Tibial nerve (tissue), 4 donors: ENCODE data around the gene CERS6. TPM values are rescaled to one million over a fixed set of nuclear protein-coding genes. Genes with fewer than 3 reads are reported as not detected.

ENCODE experiments used
- DNase-seq, 2 donors: peaks; one replicate each; pipeline ENCODE4 v3.0.0-alpha.2; 2019; ENCODE audit warnings: low spot score in 2 of 2
- H3K27ac ChIP-seq, 4 donors: fragments of 200-600 bp; sonication (generic) in 3 of 4; one replicate each; pipeline ENCODE4 v1.5.1; 2017 to 2019; ENCODE audit warnings: mild to moderate bottlenecking in 1 of 4
- H3K27me3 ChIP-seq, 2 donors: fragments of 200-600 bp; sonication (generic) in 1 of 2; one replicate each; pipeline versions ENCODE4 v1.5.1 to v1.6.0; 2017 to 2019
- H3K36me3 ChIP-seq, 3 donors: fragments of 200-600 bp; sonication (generic); one replicate each; pipeline ENCODE4 v1.5.1; 2018 to 2019
- H3K4me1 ChIP-seq, 4 donors: fragments of 200-600 bp; sonication (generic) in 3 of 4; one replicate each; pipeline ENCODE4 v1.5.1; 2017 to 2019
- H3K4me3 ChIP-seq, 4 donors: fragments of 200-600 bp; sonication (generic) in 3 of 4; one replicate each; pipeline ENCODE4 v1.5.1; 2017 to 2019; ENCODE audit warnings: mild to moderate bottlenecking in 1 of 4, moderate library complexity in 1 of 4
- H3K9me3 ChIP-seq, 4 donors: fragments of 200-600 bp; sonication (generic) in 3 of 4; one replicate each; pipeline ENCODE4 v1.5.1; 2017 to 2019
- EP300 ChIP-seq, 2 donors: sonication (generic); formaldehyde crosslinking; IDR thresholded peaks; one replicate each; pipeline ENCODE4 v1.6.1; 2017; ENCODE audit warnings: antibody characterized with exemption in 2 of 2, mild to moderate bottlenecking in 1 of 2
- POLR2A ChIP-seq, 2 donors: fragments of 450-650 bp; IDR thresholded peaks; one replicate each; pipeline ENCODE4 v1.6.1; 2017; ENCODE audit warnings: antibody characterized with exemption in 2 of 2, mild to moderate bottlenecking in 2 of 2, moderate library complexity in 2 of 2
- WGBS, 2 donors: methylation state at CpG; one replicate each; pipeline ENCODE4 v1.1.5; 2018; 5-methylcytosine and 5-hydroxymethylcytosine counted together
- total RNA-seq, 4 donors: library from RNA; depleted of rRNA; stranded (reverse); fragments of >200 nt; gene quantifications; one replicate each; pipeline ENCODE4 v1.1.0, GENCODE V29; 2016
- TF ChIP-seq, protein P1 (sequence below), 5 experiments: fragments of 200-600 bp in 3 of 5; fragments of 450-650 bp in 2 of 5; sonication (generic) in 3 of 5; IDR thresholded peaks; one replicate each; pipeline ENCODE4 v1.5.1; 2016 to 2019; ENCODE audit warnings: antibody characterized with exemption in 5 of 5, mild to moderate bottlenecking in 3 of 5, moderate library complexity in 2 of 5

The CERS6 gene
- total RNA-seq, 4 donors from 2014 or later = 37.7 to 38.7 (median 37.8) TPM

DNA sequence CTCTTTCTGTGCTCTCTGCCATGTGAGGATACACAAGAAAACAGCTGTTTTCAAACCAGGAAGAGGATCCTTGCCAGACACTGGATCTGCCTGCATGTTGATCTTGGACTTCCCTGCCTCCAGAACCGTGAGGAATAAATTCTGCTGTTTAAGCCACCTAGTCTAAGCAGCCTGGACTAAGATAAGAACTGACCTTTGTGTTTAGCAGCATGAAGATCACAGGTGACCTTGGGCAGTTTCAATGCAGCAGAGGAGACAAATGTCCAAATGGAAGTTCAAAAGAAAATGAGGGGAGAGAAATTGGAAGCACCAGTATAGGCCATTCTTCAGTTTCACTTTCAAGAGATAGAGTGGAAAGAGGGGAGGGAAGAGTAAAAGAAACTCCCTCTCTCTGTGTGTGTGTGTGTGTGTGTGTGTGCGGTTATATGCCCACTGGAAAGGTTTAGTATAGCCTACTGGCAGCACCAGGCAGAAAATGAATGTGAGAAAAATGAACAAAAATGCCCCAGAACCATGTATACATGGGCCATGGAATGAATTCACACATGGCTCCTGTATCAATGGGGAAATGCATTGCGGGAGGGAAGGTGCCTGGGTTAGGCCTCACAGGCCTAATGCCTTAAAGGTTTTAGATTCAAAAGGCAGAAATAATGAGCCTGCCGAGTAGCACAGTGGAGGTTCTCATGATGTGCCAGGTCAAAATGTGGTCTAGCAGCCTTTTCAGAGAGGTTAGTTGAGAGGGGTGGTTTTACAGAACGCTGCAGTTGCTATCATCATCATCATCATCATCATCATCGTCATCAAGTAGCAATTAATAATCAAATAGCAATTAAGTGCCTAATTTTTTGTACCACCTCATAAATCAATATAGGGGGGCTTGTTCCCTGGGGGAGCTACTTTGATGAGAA is 1.1 kb upstream of the CERS6 start:
- DNase-seq = no peak
- TF ChIP-seq POLR2A (IDR thresholded peaks at IDR 0.05) = no peak
- Histone ChIP-seq H3K27me3 (no peaks in the 10 kb centered on the region), H3K9me3 (peaks cover 0 to 5% (median 0%) of the 10 kb centered on the region in 4 donors), H3K36me3 (no peaks in the 10 kb centered on the region), H3K27ac (peak overlapping the region; percentile 43 to 88 (median 82)), H3K4me1 (peaks cover 0 to 21% (median 8%) of the 10 kb centered on the region in 4 donors), H3K4me3 (peak overlapping the region in 3 of 4 donors; percentile 41 to 78 (median 63))
- 69 to 70% methylated on average over 6 of the region's 6 CpGs for WGBS, 2 donors

- 0 to 1% methylated on average over 14 to 18 of the region's 61 CpGs for WGBS, 2 donors
- DNase-seq = no peak
- Histone ChIP-seq H3K36me3 (no peaks in the 10 kb centered on the region), H3K9me3 (peaks cover 0 to 5% (median 0%) of the 10 kb centered on the region in 4 donors), H3K27ac (peak overlapping the region; percentile 43 to 88 (median 80)), H3K27me3 (no peaks in the 10 kb centered on the region), H3K4me1 (peaks cover 0 to 21% (median 8%) of the 10 kb centered on the region in 4 donors), H3K4me3 (peak overlapping the region; percentile 41 to 78 (median 70))
- TF ChIP-seq, protein P1, sequence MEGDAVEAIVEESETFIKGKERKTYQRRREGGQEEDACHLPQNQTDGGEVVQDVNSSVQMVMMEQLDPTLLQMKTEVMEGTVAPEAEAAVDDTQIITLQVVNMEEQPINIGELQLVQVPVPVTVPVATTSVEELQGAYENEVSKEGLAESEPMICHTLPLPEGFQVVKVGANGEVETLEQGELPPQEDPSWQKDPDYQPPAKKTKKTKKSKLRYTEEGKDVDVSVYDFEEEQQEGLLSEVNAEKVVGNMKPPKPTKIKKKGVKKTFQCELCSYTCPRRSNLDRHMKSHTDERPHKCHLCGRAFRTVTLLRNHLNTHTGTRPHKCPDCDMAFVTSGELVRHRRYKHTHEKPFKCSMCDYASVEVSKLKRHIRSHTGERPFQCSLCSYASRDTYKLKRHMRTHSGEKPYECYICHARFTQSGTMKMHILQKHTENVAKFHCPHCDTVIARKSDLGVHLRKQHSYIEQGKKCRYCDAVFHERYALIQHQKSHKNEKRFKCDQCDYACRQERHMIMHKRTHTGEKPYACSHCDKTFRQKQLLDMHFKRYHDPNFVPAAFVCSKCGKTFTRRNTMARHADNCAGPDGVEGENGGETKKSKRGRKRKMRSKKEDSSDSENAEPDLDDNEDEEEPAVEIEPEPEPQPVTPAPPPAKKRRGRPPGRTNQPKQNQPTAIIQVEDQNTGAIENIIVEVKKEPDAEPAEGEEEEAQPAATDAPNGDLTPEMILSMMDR (IDR thresholded peaks at IDR 0.05) = no peak
- no peak for TF ChIP-seq EP300 (IDR thresholded peaks at IDR 0.05)
- no peak for TF ChIP-seq POLR2A (IDR thresholded peaks at IDR 0.05)
Measured at GRCh38 chr2:168456521-168457189, 583 bp downstream of the CERS6 start.

GRCh38 chr2:168457190-168457895 is 1.3 kb downstream of the CERS6 start:
- TF ChIP-seq EP300 (IDR thresholded peaks at IDR 0.05) = no peak

GRCh38 chr2:168458139-168458538 is 2.1 kb downstream of the CERS6 start:
- 20 to 24% methylated on average over 1 of the region's 1 CpG for WGBS, 2 donors
- no peaks in the 10 kb centered on the region for H3K27me3 ChIP-seq
- H3K9me3 ChIP-seq = peaks cover 0 to 5% (median 0%) of the 10 kb centered on the region in 4 donors
- H3K27ac ChIP-seq = no peak overlapping the region
- peak overlapping the region in 1 of 4 donors; percentile 63 for H3K4me3 ChIP-seq
- H3K4me1 ChIP-seq = peaks cover 0 to 21% (median 8%) of the 10 kb centered on the region in 4 donors
- DNase-seq = no peak
- TF ChIP-seq POLR2A (IDR thresholded peaks at IDR 0.05) (no peak), EP300 (IDR thresholded peaks at IDR 0.05) (no peak)
- TF ChIP-seq, protein P1 (IDR thresholded peaks at IDR 0.05) = no peak
- H3K36me3 ChIP-seq = no peaks in the 10 kb centered on the region

More at GRCh38 chr2:168457190-168457895, 1.3 kb downstream of the CERS6 start:
- whole genome bisulfite sequencing, 2 donors = 34 to 35% methylated on average over 17 of the region's 17 CpGs
- Histone ChIP-seq H3K9me3 (peaks cover 0 to 5% (median 0%) of the 10 kb centered on the region in 4 donors), H3K4me1 (peaks cover 0 to 21% (median 8%) of the 10 kb centered on the region in 4 donors), H3K27ac (peak overlapping the region in 2 of 4 donors; percentile 74 to 88), H3K27me3 (no peaks in the 10 kb centered on the region), H3K4me3 (peak overlapping the region; percentile 41 to 78 (median 70)), H3K36me3 (no peaks in the 10 kb centered on the region)
- no peak for DNase-seq

DNA sequence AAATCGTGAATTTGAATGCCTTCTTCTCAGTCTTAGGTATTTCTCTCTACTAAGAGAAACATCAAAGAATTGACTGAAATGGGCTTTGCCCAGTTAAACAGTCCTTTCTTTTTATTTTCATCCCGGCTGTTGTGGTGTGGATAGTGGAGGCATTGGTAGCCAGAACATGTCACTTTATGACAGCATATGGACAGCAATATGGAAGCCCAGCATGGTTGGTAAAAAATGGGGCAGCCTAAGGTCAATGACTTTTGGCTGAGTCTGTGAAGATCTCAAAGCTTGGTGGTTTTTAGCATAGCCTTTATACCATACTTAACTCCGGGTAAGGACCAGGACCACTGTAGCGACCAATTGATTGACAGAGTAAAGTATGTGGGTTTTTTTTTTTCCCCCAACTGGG is 3.2 kb downstream of the CERS6 start:
- DNase-seq = no peak
- TF ChIP-seq EP300 (IDR thresholded peaks at IDR 0.05) = no peak
- TF ChIP-seq POLR2A (IDR thresholded peaks at IDR 0.05) = no peak
- TF ChIP-seq, protein P1 (IDR thresholded peaks at IDR 0.05) = no peak
- peaks cover 0 to 5% (median 0%) of the 10 kb centered on the region in 4 donors for H3K9me3 ChIP-seq
- H3K4me3 ChIP-seq = no peak overlapping the region
- H3K27me3 ChIP-seq = no peaks in the 10 kb centered on the region
- H3K27ac ChIP-seq = no peak overlapping the region
- peaks cover 0 to 21% (median 8%) of the 10 kb centered on the region in 4 donors for H3K4me1 ChIP-seq
- WGBS, 2 donors = 90 to 93% methylated on average over 4 of the region's 4 CpGs
- H3K36me3 ChIP-seq = no peaks in the 10 kb centered on the region
